Measurements from ENCODE around the gene FBXO11. TPM values are rescaled to one million over a fixed set of nuclear protein-coding genes. Genes with fewer than 3 reads are reported as not detected.

The FBXO11 gene
- total and polyA plus RNA-seq, 10 of the 15 experiments (the other 5 are each of a cell fraction or from before 2014, with no cell fraction given) = 5.9 to 38.9 (median 22.5) TPM

DNA sequence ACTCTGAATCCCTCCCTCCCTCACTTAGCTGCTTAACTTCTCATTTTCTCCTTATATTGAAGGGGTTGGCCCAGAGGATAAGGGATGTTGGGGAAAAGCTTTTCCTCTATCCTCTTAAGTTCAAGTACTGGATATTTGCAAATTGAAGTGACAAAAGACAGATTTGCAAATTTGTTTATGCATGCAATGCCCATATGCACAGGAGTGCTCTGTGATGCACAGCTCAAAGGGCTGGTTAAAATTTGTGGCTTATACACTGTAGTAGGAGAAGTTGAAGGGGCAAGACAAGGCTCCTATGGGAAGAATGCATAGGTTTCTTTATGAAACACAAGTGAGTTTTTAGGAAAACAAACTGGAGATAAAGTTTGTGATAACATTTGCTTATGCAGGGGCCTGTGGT lies 131.7 kb downstream of the FBXO11 start:
- Histone ChIP-seq H3K79me2 (ENCODE audit: control insufficient read depth, insufficient read depth, low read length) (no peaks in the 10 kb centered on the region), H3K4me3 (no peak overlapping the region), H4K20me1 (ENCODE audit: control insufficient read depth, insufficient read depth) (no peaks in the 10 kb centered on the region), H3K4me2 (ENCODE audit: control insufficient read depth, insufficient read depth) (no peak overlapping the region), H2AFZ (ENCODE audit: control insufficient read depth, low read depth, low read length) (no peak overlapping the region), H3K36me3 (ENCODE audit: control insufficient read depth in 2 of 2, insufficient read depth in 2 of 2, low read length in 1 of 2) (no peaks in the 10 kb centered on the region), H3K9ac (ENCODE audit: control insufficient read depth, insufficient read depth, low read length) (no peak overlapping the region), H3K4me1 (ENCODE audit: control insufficient read depth, insufficient read depth, low read length) (no peaks in the 10 kb centered on the region), H3K9me3 (replicated peaks; ENCODE audit: control insufficient read depth, insufficient read depth, low read length) (no peaks in the 10 kb centered on the region), H3K27me3 (replicated peaks in 1 of 2; ENCODE audit: control insufficient read depth in 2 of 2, insufficient read depth in 2 of 2, low read length in 1 of 2) (no peaks in the 10 kb centered on the region), H3K27ac (ENCODE audit: control insufficient read depth, insufficient read depth) (no peak overlapping the region)
- TF ChIP-seq KAT2A (conservative IDR thresholded peaks at IDR 0.05; ENCODE audit: control insufficient read depth, low read depth, low read length) (no peak), HDGF (IDR thresholded peaks at IDR 0.05) (no peak), IRF4 (IDR thresholded peaks at IDR 0.05; ENCODE audit: low read depth, low read length) (no peak), BHLHE40 (IDR thresholded peaks at IDR 0.05; ENCODE audit: borderline replicate concordance in 1 of 2, low read depth in 2 of 2, low read length in 1 of 2) (no peak), BACH1 (IDR thresholded peaks at IDR 0.05; ENCODE audit: borderline replicate concordance) (no peak), POU2F2 (IDR thresholded peaks at IDR 0.05; ENCODE audit: borderline replicate concordance, low read depth, low read length) (no peak), IKZF2 (IDR thresholded peaks at IDR 0.05) (no peak), ZBED1 (IDR thresholded peaks at IDR 0.05; ENCODE audit: borderline replicate concordance) (no peak), NRF1 (conservative IDR thresholded peaks at IDR 0.05; ENCODE audit: low read depth, low read length) (no peak), MYC (IDR thresholded peaks at IDR 0.05; ENCODE audit: insufficient read depth, insufficient read length, insufficient replicate concordance, low read length, severe bottlenecking) (no peak), BMI1 (IDR thresholded peaks at IDR 0.05; ENCODE audit: borderline replicate concordance) (no peak), ZNF217 (IDR thresholded peaks at IDR 0.05) (no peak), ATF7 (IDR thresholded peaks at IDR 0.05; ENCODE audit: low read depth) (no peak)
- TF ChIP-seq, protein P1, sequence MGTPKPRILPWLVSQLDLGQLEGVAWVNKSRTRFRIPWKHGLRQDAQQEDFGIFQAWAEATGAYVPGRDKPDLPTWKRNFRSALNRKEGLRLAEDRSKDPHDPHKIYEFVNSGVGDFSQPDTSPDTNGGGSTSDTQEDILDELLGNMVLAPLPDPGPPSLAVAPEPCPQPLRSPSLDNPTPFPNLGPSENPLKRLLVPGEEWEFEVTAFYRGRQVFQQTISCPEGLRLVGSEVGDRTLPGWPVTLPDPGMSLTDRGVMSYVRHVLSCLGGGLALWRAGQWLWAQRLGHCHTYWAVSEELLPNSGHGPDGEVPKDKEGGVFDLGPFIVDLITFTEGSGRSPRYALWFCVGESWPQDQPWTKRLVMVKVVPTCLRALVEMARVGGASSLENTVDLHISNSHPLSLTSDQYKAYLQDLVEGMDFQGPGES (IDR thresholded peaks at IDR 0.05) = no peak
- TF ChIP-seq, protein P2, sequence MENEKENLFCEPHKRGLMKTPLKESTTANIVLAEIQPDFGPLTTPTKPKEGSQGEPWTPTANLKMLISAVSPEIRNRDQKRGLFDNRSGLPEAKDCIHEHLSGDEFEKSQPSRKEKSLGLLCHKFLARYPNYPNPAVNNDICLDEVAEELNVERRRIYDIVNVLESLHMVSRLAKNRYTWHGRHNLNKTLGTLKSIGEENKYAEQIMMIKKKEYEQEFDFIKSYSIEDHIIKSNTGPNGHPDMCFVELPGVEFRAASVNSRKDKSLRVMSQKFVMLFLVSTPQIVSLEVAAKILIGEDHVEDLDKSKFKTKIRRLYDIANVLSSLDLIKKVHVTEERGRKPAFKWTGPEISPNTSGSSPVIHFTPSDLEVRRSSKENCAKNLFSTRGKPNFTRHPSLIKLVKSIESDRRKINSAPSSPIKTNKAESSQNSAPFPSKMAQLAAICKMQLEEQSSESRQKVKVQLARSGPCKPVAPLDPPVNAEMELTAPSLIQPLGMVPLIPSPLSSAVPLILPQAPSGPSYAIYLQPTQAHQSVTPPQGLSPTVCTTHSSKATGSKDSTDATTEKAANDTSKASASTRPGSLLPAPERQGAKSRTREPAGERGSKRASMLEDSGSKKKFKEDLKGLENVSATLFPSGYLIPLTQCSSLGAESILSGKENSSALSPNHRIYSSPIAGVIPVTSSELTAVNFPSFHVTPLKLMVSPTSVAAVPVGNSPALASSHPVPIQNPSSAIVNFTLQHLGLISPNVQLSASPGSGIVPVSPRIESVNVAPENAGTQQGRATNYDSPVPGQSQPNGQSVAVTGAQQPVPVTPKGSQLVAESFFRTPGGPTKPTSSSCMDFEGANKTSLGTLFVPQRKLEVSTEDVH (IDR thresholded peaks at IDR 0.05; ENCODE audit: low read depth, partially characterized antibody) = no peak
- FAIRE-seq (no peak), DNase-seq (ENCODE audit: low read depth, low spot score) (no peak), ATAC-seq (no peak)
- intact Hi-C loops (cut with micrococcal nuclease; ENCODE audit: unreplicated experiment) = no loop called here
- CTCF ChIA-PET = interaction anchor here (1.0 to 1.2 kb wide), 2 partner anchors 337 to 387 kb away, joined by 3 to 4 read pairs; no protein-coding TSS in a partner anchor
- SMC1A ChIA-PET (ENCODE audit: uncharacterized antibody, unreplicated experiment) = interaction anchor here (0.9 to 1.1 kb wide), 2 partner anchors 120 to 372 kb away, joined by 3 read pairs; partner anchors contain the start of gene MSH2
- in situ Hi-C loops (cut with MboI) = no loop called here
- no TSS peak for BruUV-seq (replicated peaks)
- POLR2A ChIA-PET = no interaction called here
- RAD21 ChIA-PET (ENCODE audit: unreplicated experiment) = no interaction called here

Data from GM12878 (cell line).